Measurements from ENCODE around the gene GRID1.

Gene GRID1

GRCh38 chr10:86283466-86284287 is 82.9 kb downstream of the GRID1 start:
- DNase-seq (no peak), ATAC-seq (replicated peaks) (no peak)
- Mint-ChIP-seq H3K4me3 (no peak overlapping the region), H3K36me3 (no peaks in the 10 kb centered on the region), H3K9me3 (peaks cover 0 to 2% of the 10 kb centered on the region in 2 donors), H3K4me1 (peaks cover 6 to 21% of the 10 kb centered on the region in 2 donors), H3K27me3 (peaks cover 15 to 23% of the 10 kb centered on the region in 2 donors), H3K27ac (no peak overlapping the region)

- ATAC-seq (replicated peaks) (no peak), DNase-seq (no peak)
- Mint-ChIP-seq H3K27me3 (peaks cover 15 to 23% of the 10 kb centered on the region in 2 donors), H3K27ac (no peak overlapping the region), H3K4me1 (peaks cover 3 to 13% of the 10 kb centered on the region in 2 donors), H3K4me3 (no peak overlapping the region), H3K36me3 (no peaks in the 10 kb centered on the region), H3K9me3 (peaks cover 0 to 3% of the 10 kb centered on the region in 2 donors)
Observed at GRCh38 chr10:86282664-86283465, 83.7 kb downstream of the GRID1 start.

GRCh38 chr10:86281396-86281795 is 85.2 kb downstream of the GRID1 start:
- H3K27ac Mint-ChIP-seq, result no peak overlapping the region
- peaks cover 15 to 18% of the 10 kb centered on the region in 2 donors for H3K27me3 Mint-ChIP-seq
- DNase-seq (no peak), ATAC-seq (replicated peaks) (no peak)
- H3K9me3 Mint-ChIP-seq, result peaks cover 3 to 5% of the 10 kb centered on the region in 2 donors
- H3K4me1 Mint-ChIP-seq, result no peaks in the 10 kb centered on the region
- H3K36me3 Mint-ChIP-seq, result no peaks in the 10 kb centered on the region
- H3K4me3 Mint-ChIP-seq, result no peak overlapping the region

- Mint-ChIP-seq H3K36me3 (no peaks in the 10 kb centered on the region), H3K9me3 (peaks cover 4 to 9% of the 10 kb centered on the region in 2 donors), H3K4me3 (no peak overlapping the region), H3K4me1 (no peaks in the 10 kb centered on the region), H3K27me3 (peaks cover 29 to 44% of the 10 kb centered on the region in 2 donors), H3K27ac (no peak overlapping the region)
- ATAC-seq (replicated peaks) (no peak), DNase-seq (no peak)
Observed at GRCh38 chr10:86269332-86269731, 97.3 kb downstream of the GRID1 start.

GRCh38 chr10:86267286-86268195 is 99.1 kb downstream of the GRID1 start:
- ATAC-seq (replicated peaks) (no peak), DNase-seq (no peak)
- Mint-ChIP-seq H3K36me3 (no peaks in the 10 kb centered on the region), H3K9me3 (peaks cover 4 to 9% of the 10 kb centered on the region in 2 donors), H3K4me1 (no peaks in the 10 kb centered on the region), H3K27ac (no peak overlapping the region), H3K4me3 (no peak overlapping the region), H3K27me3 (peaks cover 33 to 59% of the 10 kb centered on the region in 2 donors)

GRCh38 chr10:86266446-86267242 is 100.0 kb downstream of the GRID1 start:
- H3K27ac Mint-ChIP-seq, result no peak overlapping the region
- peaks cover 33 to 65% of the 10 kb centered on the region in 2 donors for H3K27me3 Mint-ChIP-seq
- H3K36me3 Mint-ChIP-seq, result no peaks in the 10 kb centered on the region
- H3K4me3 Mint-ChIP-seq, result no peak overlapping the region
- no peaks in the 10 kb centered on the region for H3K4me1 Mint-ChIP-seq
- DNase-seq (no peak), ATAC-seq (replicated peaks) (no peak)
- peaks cover 4 to 6% of the 10 kb centered on the region in 2 donors for H3K9me3 Mint-ChIP-seq

GRCh38 chr10:86265895-86266259 is 100.7 kb downstream of the GRID1 start:
- peaks cover 40 to 65% of the 10 kb centered on the region in 2 donors for H3K27me3 Mint-ChIP-seq

GRCh38 chr10:86265236-86265894 is 101.2 kb downstream of the GRID1 start:
- Mint-ChIP-seq H3K4me3 (no peak overlapping the region), H3K9me3 (no peaks in the 10 kb centered on the region), H3K4me1 (no peaks in the 10 kb centered on the region), H3K36me3 (no peaks in the 10 kb centered on the region), H3K27ac (no peak overlapping the region), H3K27me3 (peaks cover 42 to 70% of the 10 kb centered on the region in 2 donors)
- ATAC-seq (replicated peaks) (no peak), DNase-seq (no peak)

More at GRCh38 chr10:86265895-86266259, 100.7 kb downstream of the GRID1 start:
- Mint-ChIP-seq H3K36me3 (no peaks in the 10 kb centered on the region), H3K4me1 (no peaks in the 10 kb centered on the region), H3K27ac (no peak overlapping the region), H3K4me3 (no peak overlapping the region), H3K9me3 (no peaks in the 10 kb centered on the region)
- DNase-seq (no peak), ATAC-seq (replicated peaks) (no peak)

- Mint-ChIP-seq H3K27me3 (peaks cover 47 to 69% of the 10 kb centered on the region in 2 donors), H3K4me1 (no peaks in the 10 kb centered on the region), H3K27ac (peak overlapping the region; percentile 32), H3K4me3 (no peak overlapping the region), H3K36me3 (no peaks in the 10 kb centered on the region), H3K9me3 (no peaks in the 10 kb centered on the region)
- DNase-seq, result no peak
- ATAC-seq (replicated peaks), result no peak
Observed at GRCh38 chr10:86264481-86265231, 101.9 kb downstream of the GRID1 start.

- Mint-ChIP-seq H3K36me3 (no peaks in the 10 kb centered on the region), H3K9me3 (no peaks in the 10 kb centered on the region), H3K27ac (no peak overlapping the region), H3K4me3 (no peak overlapping the region), H3K27me3 (peaks cover 40 to 67% of the 10 kb centered on the region in 2 donors), H3K4me1 (no peaks in the 10 kb centered on the region)
- no peak for DNase-seq
- ATAC-seq (replicated peaks), result no peak
Observed at GRCh38 chr10:86263907-86264306, 102.7 kb downstream of the GRID1 start.

- DNase-seq, result no peak
- no peak for ATAC-seq (replicated peaks)
- no peaks in the 10 kb centered on the region for H3K36me3 Mint-ChIP-seq
- H3K9me3 Mint-ChIP-seq, result no peaks in the 10 kb centered on the region
- no peak overlapping the region for H3K4me3 Mint-ChIP-seq
- H3K4me1 Mint-ChIP-seq, result no peaks in the 10 kb centered on the region
- H3K27me3 Mint-ChIP-seq, result peaks cover 40 to 67% of the 10 kb centered on the region in 2 donors
- peak overlapping the region; percentile 44 for H3K27ac Mint-ChIP-seq
Observed at GRCh38 chr10:86263209-86263608, 103.4 kb downstream of the GRID1 start.

- Mint-ChIP-seq H3K4me3 (no peak overlapping the region), H3K27ac (no peak overlapping the region), H3K27me3 (peaks cover 38 to 63% of the 10 kb centered on the region in 2 donors), H3K4me1 (no peaks in the 10 kb centered on the region), H3K9me3 (no peaks in the 10 kb centered on the region), H3K36me3 (no peaks in the 10 kb centered on the region)
- DNase-seq (no peak), ATAC-seq (replicated peaks) (no peak)
Observed at GRCh38 chr10:86262688-86263181, 103.9 kb downstream of the GRID1 start.
